ENCODE data around the gene SEC16B.

Gene SEC16B

DNA sequence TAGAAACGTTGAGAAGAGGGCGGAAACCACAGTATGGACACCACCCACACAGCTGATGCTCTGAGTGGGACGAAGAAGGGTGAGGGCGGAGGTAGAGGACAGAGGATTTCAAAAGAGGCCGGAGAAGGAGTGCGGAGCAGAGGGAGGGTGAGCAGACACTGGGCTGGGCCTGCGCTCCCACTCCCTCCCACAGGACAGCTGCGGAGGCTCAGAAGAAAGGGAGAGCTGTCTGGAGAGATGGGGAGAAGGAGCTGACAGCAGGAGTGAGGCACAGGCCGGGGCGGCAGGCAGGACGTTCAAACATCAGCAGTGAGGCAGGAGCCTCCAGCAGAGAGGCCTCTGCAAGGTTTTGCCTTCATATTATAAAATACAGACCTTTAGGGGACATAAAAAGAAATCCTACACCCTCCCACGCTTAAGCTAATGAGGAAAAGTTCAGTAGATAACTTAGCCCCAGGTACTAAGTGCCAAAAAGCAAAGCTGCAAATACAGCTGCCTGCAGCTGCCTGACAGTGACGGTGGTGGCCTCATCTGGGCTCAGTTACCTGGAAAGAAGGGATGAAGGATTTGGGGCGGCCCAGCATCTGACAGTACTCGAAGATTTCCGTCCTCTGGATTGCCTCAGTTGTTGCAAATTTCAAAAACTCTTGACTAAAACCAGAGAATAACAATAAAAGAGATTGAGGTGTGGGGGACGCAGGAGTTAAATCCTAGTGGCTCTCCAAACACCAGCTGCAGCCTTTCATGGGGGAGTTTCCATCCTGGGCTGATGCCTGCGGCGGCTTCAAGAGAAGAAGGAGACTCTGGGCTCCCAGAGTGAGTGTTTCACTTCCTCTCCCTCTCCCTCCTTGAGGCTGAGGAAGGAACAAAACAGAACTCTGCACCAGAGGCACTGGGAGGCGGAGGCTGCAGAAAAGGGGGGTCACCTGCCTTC lies 25.6 kb downstream of the SEC16B start:
- no peak for DNase-seq (ENCODE audit: low spot score)

GRCh38 chr1:177941976-177942375 lies 27.9 kb downstream of the SEC16B start:
- DNase-seq (ENCODE audit: low spot score): no peak

GRCh38 chr1:177940682-177941081 lies 29.2 kb downstream of the SEC16B start:
- no peak for DNase-seq (ENCODE audit: low spot score)

DNA sequence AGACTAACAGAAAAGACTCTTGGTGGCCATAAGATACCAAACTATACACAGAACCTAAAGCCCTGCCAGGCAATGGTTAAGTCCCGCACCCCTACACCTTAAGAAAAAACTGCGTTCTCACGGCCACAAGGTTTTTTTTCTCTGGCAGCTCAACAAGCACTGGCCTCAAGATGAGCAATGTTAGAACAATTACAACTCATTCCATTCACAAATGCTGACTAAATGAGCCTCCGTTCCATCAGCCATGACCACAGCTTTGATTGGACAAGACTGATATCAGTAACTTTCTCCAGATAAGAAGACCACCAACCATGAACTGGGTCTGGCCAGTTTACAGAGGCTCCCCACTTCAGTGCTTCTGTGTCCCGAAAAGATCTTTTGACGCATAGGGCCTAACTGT lies 31.9 kb downstream of the SEC16B start:
- no peak for DNase-seq (ENCODE audit: low spot score)

GRCh38 chr1:177937174-177937770 lies 32.6 kb downstream of the SEC16B start:
- DNase-seq (ENCODE audit: low spot score): no peak

- DNase-seq (ENCODE audit: low spot score): no peak
Measured at GRCh38 chr1:177935638-177936415, 34.0 kb downstream of the SEC16B start.

DNA sequence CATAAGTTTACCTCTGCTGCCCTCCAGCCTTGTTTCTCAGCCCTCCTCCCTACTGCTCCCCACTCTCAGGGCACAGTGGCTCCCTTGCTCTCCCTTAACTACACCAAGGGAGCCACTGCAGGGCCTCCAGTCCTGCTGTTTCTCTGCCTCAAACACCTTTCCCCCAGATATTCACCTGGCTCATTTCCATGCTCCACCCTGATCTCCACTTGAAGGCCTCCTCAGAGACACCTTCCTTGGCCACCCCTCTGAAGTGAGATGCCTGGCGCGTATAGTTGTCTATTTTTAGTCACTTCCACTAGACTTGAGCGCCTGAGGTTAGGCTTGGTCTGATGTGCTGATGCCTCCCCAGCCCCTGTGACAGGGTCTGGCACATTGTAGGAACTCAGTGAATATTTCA lies 34.9 kb downstream of the SEC16B start:
- DNase-seq (ENCODE audit: low spot score): no peak

DNA sequence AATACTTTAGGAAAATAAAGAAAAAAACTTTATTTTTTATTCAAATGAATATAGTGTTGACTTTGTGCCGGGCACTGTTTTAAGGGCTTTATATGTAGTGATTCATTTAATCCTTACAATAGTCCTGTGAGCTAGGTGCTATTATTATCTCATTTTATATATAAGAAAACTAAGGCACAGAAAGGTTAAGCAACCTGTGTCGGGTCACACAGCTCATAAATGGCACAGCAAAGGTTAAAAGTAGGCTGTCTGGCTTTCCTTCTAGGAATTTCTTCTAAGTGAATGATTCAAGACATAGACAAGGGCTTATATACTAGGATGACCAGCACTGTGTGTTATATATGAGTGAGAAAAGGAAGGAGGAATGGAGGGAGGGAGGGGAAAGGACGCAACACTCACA lies 35.4 kb downstream of the SEC16B start:
- DNase-seq (ENCODE audit: low spot score): no peak

GRCh38 chr1:177933881-177934280 lies 36.0 kb downstream of the SEC16B start:
- no peak for DNase-seq (ENCODE audit: low spot score)

DNA sequence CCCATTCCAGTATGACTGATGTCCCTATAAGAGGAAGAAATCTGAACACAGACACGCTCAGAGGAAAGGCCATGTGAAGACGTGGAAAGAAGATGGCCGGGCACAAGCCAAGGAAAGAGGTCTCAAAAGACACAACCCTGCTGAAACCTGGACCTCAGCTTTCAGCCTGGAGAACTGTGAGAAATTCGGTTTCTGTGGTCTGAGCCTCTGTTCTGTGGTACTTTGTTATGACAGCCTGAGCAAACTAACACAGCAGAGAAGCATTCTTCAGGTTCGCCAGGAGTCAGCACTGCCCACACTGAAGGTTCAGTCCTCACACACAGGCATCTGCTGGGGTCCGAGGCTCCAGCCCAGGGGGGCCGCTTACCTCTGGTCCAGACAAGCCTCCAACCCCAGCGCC lies 37.7 kb downstream of the SEC16B start:
- DNase-seq (ENCODE audit: low spot score): no peak

DNA sequence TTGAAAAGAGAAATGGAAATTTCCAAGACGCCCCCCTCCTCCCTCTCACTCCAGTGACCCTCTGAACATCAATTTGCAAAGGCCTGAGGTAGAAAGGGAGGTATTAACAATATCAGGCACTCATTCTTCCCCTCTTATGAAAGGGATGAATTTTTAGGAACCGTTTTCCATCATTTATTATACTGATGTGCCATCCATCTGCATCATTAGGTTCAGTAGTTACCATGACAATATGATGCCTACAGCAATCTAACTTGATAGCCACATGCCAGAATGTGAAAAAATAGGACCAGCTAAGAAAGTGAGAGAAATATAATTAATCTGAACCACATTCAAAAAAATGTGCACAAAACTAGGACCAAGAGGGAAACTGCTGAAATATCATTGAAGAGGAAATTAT lies 40.9 kb downstream of the SEC16B start:
- no peak for DNase-seq (ENCODE audit: low spot score)

DNA sequence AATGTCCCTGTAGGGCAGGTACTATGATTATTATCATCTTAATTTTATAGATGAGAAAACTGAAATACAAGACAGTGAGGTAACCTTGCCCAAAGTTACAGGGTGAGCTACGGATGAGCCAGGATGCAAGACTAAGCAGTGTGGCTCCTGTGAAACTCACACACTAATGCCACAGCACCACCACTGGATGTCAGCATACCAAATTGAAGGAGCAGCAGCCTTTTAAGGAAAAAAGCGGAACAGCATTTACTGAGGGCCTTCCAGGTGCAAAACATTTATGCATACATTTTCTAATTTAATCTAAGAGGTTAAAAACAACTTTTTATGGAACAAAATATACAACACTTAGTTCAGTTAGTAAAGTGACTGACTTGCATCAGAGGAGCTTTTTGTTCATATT lies 41.7 kb downstream of the SEC16B start:
- DNase-seq (ENCODE audit: low spot score): peak; percentile 32

GRCh38 chr1:177927021-177927596 lies 42.7 kb downstream of the SEC16B start:
- DNase-seq (ENCODE audit: low spot score): no peak

- DNase-seq (ENCODE audit: low spot score): no peak
Measured at GRCh38 chr1:177926201-177926600, 43.7 kb downstream of the SEC16B start.

GRCh38 chr1:177925006-177925405 lies 44.9 kb downstream of the SEC16B start:
- DNase-seq (ENCODE audit: low spot score): no peak

GRCh38 chr1:177923441-177923840 lies 46.4 kb downstream of the SEC16B start:
- no peak for DNase-seq (ENCODE audit: low spot score)

- no peak for DNase-seq (ENCODE audit: low spot score)
Measured at GRCh38 chr1:177922209-177922608, 47.6 kb downstream of the SEC16B start.

- no peak for DNase-seq (ENCODE audit: low spot score)
Measured at GRCh38 chr1:177921590-177921989, 48.3 kb downstream of the SEC16B start.

- no peak for DNase-seq (ENCODE audit: low spot score)
Measured at GRCh38 chr1:177920091-177920490, 49.8 kb downstream of the SEC16B start.

DNA sequence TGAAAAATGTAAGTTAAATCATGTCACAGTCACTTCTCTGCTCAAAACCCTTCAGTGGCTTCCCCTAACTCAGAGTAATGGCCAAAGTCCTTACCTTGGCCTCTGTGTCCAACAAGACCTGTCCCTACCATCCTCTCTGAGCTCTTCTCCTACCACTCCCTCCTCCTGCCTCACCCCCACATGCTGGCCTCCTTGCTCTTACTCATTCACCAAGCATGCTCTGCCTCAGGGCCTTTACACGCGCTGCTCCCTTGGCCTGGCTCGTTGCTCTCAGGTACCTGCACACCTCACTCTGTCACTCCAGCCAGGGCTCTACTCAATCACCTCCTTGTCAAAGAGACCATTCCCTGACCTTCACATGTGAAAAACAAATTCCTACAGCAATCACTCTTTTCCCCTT lies 54.2 kb downstream of the SEC16B start:
- DNase-seq (ENCODE audit: low spot score): no peak

GRCh38 chr1:177914603-177915002 lies 55.3 kb downstream of the SEC16B start:
- no peak for DNase-seq (ENCODE audit: low spot score)

GRCh38 chr1:177913762-177914540 lies 55.9 kb downstream of the SEC16B start:
- peak; percentile 25 for DNase-seq (ENCODE audit: low spot score)

All from pons (tissue), 1 donor.